ENCODE data around the gene ATOSB.

DNA sequence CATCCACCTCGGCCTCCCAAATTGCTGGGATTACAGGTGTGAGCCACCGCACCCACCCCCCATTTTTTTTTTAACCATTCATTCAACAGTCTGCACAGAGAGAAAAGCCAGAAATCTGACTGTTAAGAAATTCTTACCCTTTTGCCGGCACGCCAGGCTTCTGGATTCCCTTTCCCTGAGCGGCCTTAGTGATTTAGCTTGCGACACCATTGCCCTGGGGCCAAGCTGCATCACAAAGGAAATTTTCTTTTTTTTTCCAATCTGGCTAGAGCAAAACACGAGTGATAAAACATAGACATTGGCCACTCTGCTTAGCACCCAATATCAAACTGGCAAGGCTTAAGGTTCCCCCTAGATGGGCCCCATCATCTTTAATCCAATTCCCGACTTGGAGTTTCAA, 21.2 kb upstream of the ATOSB start:
- TF ChIP-seq, protein P1, sequence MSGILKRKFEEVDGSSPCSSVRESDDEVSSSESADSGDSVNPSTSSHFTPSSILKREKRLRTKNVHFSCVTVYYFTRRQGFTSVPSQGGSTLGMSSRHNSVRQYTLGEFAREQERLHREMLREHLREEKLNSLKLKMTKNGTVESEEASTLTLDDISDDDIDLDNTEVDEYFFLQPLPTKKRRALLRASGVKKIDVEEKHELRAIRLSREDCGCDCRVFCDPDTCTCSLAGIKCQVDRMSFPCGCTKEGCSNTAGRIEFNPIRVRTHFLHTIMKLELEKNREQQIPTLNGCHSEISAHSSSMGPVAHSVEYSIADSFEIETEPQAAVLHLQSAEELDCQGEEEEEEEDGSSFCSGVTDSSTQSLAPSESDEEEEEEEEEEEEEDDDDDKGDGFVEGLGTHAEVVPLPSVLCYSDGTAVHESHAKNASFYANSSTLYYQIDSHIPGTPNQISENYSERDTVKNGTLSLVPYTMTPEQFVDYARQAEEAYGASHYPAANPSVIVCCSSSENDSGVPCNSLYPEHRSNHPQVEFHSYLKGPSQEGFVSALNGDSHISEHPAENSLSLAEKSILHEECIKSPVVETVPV (CRISPR knock-in tag; IDR thresholded peaks at IDR 0.05), result no peak
- TF ChIP-seq, protein P2, sequence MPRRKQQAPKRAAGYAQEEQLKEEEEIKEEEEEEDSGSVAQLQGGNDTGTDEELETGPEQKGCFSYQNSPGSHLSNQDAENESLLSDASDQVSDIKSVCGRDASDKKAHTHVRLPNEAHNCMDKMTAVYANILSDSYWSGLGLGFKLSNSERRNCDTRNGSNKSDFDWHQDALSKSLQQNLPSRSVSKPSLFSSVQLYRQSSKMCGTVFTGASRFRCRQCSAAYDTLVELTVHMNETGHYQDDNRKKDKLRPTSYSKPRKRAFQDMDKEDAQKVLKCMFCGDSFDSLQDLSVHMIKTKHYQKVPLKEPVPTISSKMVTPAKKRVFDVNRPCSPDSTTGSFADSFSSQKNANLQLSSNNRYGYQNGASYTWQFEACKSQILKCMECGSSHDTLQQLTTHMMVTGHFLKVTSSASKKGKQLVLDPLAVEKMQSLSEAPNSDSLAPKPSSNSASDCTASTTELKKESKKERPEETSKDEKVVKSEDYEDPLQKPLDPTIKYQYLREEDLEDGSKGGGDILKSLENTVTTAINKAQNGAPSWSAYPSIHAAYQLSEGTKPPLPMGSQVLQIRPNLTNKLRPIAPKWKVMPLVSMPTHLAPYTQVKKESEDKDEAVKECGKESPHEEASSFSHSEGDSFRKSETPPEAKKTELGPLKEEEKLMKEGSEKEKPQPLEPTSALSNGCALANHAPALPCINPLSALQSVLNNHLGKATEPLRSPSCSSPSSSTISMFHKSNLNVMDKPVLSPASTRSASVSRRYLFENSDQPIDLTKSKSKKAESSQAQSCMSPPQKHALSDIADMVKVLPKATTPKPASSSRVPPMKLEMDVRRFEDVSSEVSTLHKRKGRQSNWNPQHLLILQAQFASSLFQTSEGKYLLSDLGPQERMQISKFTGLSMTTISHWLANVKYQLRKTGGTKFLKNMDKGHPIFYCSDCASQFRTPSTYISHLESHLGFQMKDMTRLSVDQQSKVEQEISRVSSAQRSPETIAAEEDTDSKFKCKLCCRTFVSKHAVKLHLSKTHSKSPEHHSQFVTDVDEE (CRISPR knock-in tag; IDR thresholded peaks at IDR 0.05), result no peak
- TF ChIP-seq CSDC2 (CRISPR knock-in tag; IDR thresholded peaks at IDR 0.05) (no peak), ISL1 (CRISPR knock-in tag; IDR thresholded peaks at IDR 0.05) (no peak), ZFP30 (CRISPR knock-in tag; IDR thresholded peaks at IDR 0.05) (no peak), TOX (CRISPR knock-in tag; IDR thresholded peaks at IDR 0.05; ENCODE audit: borderline replicate concordance) (no peak)

All from SK-N-SH treated with all-trans-retinoic acid at 6 μM for 48 hours (cell line).